ENCODE measurements around the gene SAMD10. TPM values are rescaled to one million over a fixed set of nuclear protein-coding genes. Genes with fewer than 3 reads are reported as not detected.

SAMD10 gene
- total and polyA plus RNA-seq, 10 of the 15 experiments (the other 5 are each of a cell fraction or from before 2014, with no cell fraction given), result 1.3 to 51.4 (median 17.9) TPM

DNA sequence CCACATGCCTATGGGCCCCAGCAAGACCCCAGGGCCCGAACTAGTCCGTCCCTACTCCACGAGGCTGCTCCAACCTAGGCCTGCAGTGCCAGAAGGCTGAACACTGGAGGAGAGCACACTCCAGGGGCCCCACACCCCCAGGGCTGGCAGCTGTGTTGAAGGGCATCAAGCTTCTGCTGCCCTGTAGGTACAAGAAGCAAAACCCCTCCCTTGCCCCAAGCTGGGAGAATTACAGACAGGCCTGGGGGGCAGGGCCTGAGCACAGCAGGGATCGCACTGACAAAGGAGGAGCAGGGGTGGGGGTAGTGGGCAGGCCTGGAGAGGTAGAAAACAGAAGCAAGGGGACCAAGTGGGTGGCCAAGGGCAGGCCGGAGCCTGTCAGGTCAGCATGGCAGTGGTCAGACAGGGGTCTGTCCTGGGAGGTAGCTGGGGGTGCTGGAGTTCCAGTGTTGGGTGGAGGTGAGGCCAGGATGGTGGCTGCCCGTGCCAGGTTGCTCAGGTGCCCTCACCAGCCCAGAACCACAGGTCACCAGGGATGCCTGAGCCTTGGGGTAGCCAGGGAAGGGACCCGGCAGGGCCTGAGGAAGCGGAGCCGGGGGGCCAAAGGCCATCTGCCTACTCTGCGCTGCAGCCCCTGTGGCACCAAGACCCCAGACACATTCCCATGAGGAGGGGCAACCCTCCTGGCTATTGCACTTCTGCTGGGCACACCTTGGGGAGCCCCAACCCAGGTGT is 20.3 kb downstream of the SAMD10 start:
- no peak for DNase-seq (ENCODE audit: low read depth, low spot score)

DNA sequence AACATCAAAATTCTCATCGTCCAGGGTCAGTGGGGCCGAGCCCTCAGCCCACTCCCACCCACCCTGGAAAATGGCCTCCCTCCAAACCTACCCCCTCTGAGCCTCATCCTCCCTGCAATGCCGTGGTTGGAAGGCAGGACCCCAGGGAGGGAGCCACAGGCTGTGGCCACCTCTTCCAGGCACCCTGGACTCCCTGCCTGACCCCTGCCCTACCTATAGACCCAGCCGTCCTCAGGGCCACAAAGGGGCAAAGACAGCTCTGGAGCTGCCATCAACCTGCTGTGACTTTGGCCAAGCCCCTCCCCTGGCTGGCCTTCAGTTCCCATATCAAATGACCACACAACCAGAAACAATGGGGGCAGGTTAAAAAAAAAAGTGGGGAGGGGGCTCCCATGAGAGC is 21.0 kb downstream of the SAMD10 start:
- Histone ChIP-seq H3K27me3 (replicated peaks in 1 of 2; ENCODE audit: control insufficient read depth in 2 of 2, insufficient read depth in 2 of 2, low read length in 1 of 2) (no peaks in the 10 kb centered on the region), H3K4me3 (no peak overlapping the region), H3K36me3 (ENCODE audit: control insufficient read depth in 2 of 2, insufficient read depth in 2 of 2, low read length in 1 of 2) (peaks cover 0 to 4% of the 10 kb centered on the region in 2 experiments; a peak in 2 of 4 replicates), H3K79me2 (ENCODE audit: control insufficient read depth, insufficient read depth, low read length) (peaks cover 24% of the 10 kb centered on the region), H3K9me3 (replicated peaks; ENCODE audit: control insufficient read depth, insufficient read depth, low read length) (no peaks in the 10 kb centered on the region), H3K4me2 (ENCODE audit: control insufficient read depth, insufficient read depth) (no peak overlapping the region), H3K4me1 (ENCODE audit: control insufficient read depth, insufficient read depth, low read length) (peaks cover 7% of the 10 kb centered on the region), H2AFZ (ENCODE audit: control insufficient read depth, low read depth, low read length) (no peak overlapping the region), H4K20me1 (ENCODE audit: control insufficient read depth, insufficient read depth) (no peaks in the 10 kb centered on the region), H3K9ac (ENCODE audit: control insufficient read depth, insufficient read depth, low read length) (no peak overlapping the region), H3K27ac (ENCODE audit: control insufficient read depth, insufficient read depth) (no peak overlapping the region)
- FAIRE-seq (no peak), DNase-seq (ENCODE audit: low read depth, low spot score) (no peak), ATAC-seq (no peak)
- ChIA-PET CTCF (interaction anchor here (1.2 kb wide), 1 partner anchor 16 kb away, joined by 3 read pairs; no protein-coding TSS in a partner anchor), POLR2A (no interaction called here), SMC1A (ENCODE audit: uncharacterized antibody, unreplicated experiment) (no interaction called here), RAD21 (ENCODE audit: unreplicated experiment) (no interaction called here)
- 60% methylated on average over 4 of the region's 4 CpGs for WGBS (ENCODE audit: insufficient coverage, insufficient replicate concordance, low lambda C conversion rate, missing lambda C conversion rate)
- in situ Hi-C loops (cut with MboI) (no loop called here), intact Hi-C loops (cut with micrococcal nuclease; ENCODE audit: unreplicated experiment) (loop anchor here (5.0 kb wide), 1 partner anchor 99 kb away; no protein-coding TSS in a partner anchor)
- BruUV-seq (replicated peaks), result no TSS peak
- no peak for TF ChIP-seq SP1 (IDR thresholded peaks at IDR 0.05; ENCODE audit: low read depth, low read length)
- no peak for TF ChIP-seq SREBF1 (IDR thresholded peaks at IDR 0.05; ENCODE audit: low read length)
- TF ChIP-seq, protein P1, sequence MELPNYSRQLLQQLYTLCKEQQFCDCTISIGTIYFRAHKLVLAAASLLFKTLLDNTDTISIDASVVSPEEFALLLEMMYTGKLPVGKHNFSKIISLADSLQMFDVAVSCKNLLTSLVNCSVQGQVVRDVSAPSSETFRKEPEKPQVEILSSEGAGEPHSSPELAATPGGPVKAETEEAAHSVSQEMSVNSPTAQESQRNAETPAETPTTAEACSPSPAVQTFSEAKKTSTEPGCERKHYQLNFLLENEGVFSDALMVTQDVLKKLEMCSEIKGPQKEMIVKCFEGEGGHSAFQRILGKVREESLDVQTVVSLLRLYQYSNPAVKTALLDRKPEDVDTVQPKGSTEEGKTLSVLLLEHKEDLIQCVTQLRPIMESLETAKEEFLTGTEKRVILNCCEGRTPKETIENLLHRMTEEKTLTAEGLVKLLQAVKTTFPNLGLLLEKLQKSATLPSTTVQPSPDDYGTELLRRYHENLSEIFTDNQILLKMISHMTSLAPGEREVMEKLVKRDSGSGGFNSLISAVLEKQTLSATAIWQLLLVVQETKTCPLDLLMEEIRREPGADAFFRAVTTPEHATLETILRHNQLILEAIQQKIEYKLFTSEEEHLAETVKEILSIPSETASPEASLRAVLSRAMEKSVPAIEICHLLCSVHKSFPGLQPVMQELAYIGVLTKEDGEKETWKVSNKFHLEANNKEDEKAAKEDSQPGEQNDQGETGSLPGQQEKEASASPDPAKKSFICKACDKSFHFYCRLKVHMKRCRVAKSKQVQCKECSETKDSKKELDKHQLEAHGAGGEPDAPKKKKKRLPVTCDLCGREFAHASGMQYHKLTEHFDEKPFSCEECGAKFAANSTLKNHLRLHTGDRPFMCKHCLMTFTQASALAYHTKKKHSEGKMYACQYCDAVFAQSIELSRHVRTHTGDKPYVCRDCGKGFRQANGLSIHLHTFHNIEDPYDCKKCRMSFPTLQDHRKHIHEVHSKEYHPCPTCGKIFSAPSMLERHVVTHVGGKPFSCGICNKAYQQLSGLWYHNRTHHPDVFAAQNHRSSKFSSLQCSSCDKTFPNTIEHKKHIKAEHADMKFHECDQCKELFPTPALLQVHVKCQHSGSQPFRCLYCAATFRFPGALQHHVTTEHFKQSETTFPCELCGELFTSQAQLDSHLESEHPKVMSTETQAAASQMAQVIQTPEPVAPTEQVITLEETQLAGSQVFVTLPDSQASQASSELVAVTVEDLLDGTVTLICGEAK (IDR thresholded peaks at IDR 0.05; ENCODE audit: borderline replicate concordance), result no peak
- TF ChIP-seq, protein P2, sequence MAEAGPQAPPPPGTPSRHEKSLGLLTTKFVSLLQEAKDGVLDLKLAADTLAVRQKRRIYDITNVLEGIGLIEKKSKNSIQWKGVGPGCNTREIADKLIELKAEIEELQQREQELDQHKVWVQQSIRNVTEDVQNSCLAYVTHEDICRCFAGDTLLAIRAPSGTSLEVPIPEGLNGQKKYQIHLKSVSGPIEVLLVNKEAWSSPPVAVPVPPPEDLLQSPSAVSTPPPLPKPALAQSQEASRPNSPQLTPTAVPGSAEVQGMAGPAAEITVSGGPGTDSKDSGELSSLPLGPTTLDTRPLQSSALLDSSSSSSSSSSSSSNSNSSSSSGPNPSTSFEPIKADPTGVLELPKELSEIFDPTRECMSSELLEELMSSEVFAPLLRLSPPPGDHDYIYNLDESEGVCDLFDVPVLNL (IDR thresholded peaks at IDR 0.05; ENCODE audit: low read depth, low read length), result no peak
- TF ChIP-seq RELB (IDR thresholded peaks at IDR 0.05; ENCODE audit: low read depth), result no peak

More for the DNA sequence above, 20.3 kb downstream of the SAMD10 start:
- ChIA-PET SMC1A (ENCODE audit: uncharacterized antibody, unreplicated experiment) (no interaction called here), RAD21 (ENCODE audit: unreplicated experiment) (no interaction called here), POLR2A (no interaction called here), CTCF (interaction anchor here (1.2 kb wide), 1 partner anchor 15 kb away, joined by 3 read pairs; no protein-coding TSS in a partner anchor)
- peaks cover 0 to 9% of the 10 kb centered on the region in 2 experiments; a peak in 3 of 4 replicates for H3K36me3 ChIP-seq (ENCODE audit: control insufficient read depth in 2 of 2, insufficient read depth in 2 of 2, low read length in 1 of 2)
- FAIRE-seq (no peak), ATAC-seq (no peak)
- no peak overlapping the region for H2AFZ ChIP-seq (ENCODE audit: control insufficient read depth, low read depth, low read length)
- BruUV-seq (replicated peaks), result no TSS peak
- TF ChIP-seq, protein P3, sequence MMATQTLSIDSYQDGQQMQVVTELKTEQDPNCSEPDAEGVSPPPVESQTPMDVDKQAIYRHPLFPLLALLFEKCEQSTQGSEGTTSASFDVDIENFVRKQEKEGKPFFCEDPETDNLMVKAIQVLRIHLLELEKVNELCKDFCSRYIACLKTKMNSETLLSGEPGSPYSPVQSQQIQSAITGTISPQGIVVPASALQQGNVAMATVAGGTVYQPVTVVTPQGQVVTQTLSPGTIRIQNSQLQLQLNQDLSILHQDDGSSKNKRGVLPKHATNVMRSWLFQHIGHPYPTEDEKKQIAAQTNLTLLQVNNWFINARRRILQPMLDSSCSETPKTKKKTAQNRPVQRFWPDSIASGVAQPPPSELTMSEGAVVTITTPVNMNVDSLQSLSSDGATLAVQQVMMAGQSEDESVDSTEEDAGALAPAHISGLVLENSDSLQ (IDR thresholded peaks at IDR 0.05), result no peak
- TF ChIP-seq ETV6 (conservative IDR thresholded peaks at IDR 0.05 in 1 of 2, IDR thresholded peaks at IDR 0.05 in 1 of 2; ENCODE audit: borderline replicate concordance in 1 of 2, low read depth in 1 of 2), result no peak
- WGBS (ENCODE audit: insufficient coverage, insufficient replicate concordance, low lambda C conversion rate, missing lambda C conversion rate), result 88% methylated on average over 10 of the region's 10 CpGs
- no peaks in the 10 kb centered on the region for H3K27me3 ChIP-seq (replicated peaks in 1 of 2; ENCODE audit: control insufficient read depth in 2 of 2, insufficient read depth in 2 of 2, low read length in 1 of 2)
- no peak overlapping the region for H3K4me3 ChIP-seq
- H3K9me3 ChIP-seq (replicated peaks; ENCODE audit: control insufficient read depth, insufficient read depth, low read length), result no peaks in the 10 kb centered on the region
- in situ Hi-C loops (cut with MboI), result no loop called here
- no peak overlapping the region for H3K27ac ChIP-seq (ENCODE audit: control insufficient read depth, insufficient read depth)
- peaks cover 20% of the 10 kb centered on the region for H3K79me2 ChIP-seq (ENCODE audit: control insufficient read depth, insufficient read depth, low read length)
- no peaks in the 10 kb centered on the region for H4K20me1 ChIP-seq (ENCODE audit: control insufficient read depth, insufficient read depth)
- intact Hi-C loops (cut with micrococcal nuclease; ENCODE audit: unreplicated experiment), result loop anchor here (5.0 kb wide), 1 partner anchor 98 kb away; no protein-coding TSS in a partner anchor
- H3K9ac ChIP-seq (ENCODE audit: control insufficient read depth, insufficient read depth, low read length), result no peak overlapping the region
- H3K4me2 ChIP-seq (ENCODE audit: control insufficient read depth, insufficient read depth), result no peak overlapping the region
- peaks cover 7% of the 10 kb centered on the region for H3K4me1 ChIP-seq (ENCODE audit: control insufficient read depth, insufficient read depth, low read length)

Measured in GM12878 (cell line).